ENCODE data around the gene PTPN3.
"Not testable (repeated sequence)": the region's sequence is repeated elsewhere in the genome, so short reads cannot be mapped to it uniquely, and the experiment has no call there.

The PTPN3 gene, protein sequence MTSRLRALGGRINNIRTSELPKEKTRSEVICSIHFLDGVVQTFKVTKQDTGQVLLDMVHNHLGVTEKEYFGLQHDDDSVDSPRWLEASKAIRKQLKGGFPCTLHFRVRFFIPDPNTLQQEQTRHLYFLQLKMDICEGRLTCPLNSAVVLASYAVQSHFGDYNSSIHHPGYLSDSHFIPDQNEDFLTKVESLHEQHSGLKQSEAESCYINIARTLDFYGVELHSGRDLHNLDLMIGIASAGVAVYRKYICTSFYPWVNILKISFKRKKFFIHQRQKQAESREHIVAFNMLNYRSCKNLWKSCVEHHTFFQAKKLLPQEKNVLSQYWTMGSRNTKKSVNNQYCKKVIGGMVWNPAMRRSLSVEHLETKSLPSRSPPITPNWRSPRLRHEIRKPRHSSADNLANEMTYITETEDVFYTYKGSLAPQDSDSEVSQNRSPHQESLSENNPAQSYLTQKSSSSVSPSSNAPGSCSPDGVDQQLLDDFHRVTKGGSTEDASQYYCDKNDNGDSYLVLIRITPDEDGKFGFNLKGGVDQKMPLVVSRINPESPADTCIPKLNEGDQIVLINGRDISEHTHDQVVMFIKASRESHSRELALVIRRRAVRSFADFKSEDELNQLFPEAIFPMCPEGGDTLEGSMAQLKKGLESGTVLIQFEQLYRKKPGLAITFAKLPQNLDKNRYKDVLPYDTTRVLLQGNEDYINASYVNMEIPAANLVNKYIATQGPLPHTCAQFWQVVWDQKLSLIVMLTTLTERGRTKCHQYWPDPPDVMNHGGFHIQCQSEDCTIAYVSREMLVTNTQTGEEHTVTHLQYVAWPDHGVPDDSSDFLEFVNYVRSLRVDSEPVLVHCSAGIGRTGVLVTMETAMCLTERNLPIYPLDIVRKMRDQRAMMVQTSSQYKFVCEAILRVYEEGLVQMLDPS

GRCh38 chr9:109498195-109499092 is at the start of gene PTPN3:
PTPN3 (minus strand) TSS chr9:109498307; CDS start chr9:109463434, 34,873 bp downstream.
- no peak for DNase-seq

GRCh38 chr9:109544954-109545353 is 46.8 kb upstream of the PTPN3 start:
- DNase-seq, result not testable (repeated sequence)

DNA sequence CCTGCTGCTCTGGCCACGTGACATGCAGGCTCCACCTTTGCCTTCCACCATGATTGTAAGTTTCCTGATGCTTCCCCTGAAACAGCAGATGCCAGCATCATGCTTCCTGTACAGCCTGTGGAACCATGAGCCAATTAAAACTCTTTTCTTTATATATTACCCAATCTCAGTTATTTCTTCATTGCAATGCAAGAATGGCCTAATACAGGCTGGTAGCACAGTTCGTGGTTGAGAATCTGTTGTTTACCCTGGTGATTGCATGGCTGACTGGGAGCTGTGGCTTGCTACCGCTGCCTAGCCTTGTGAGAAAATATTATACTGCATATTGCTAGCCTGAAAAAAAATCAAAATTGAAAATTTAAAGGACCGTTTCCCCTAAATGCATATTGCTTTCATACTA is 44.8 kb upstream of the PTPN3 start:
- DNase-seq, result no peak

GRCh38 chr9:109538346-109538745 is 40.2 kb upstream of the PTPN3 start:
- no peak for DNase-seq

- DNase-seq, result no peak
These were observed 39.2 kb upstream of the PTPN3 start for GRCh38 chr9:109537288-109537687.

- DNase-seq, result no peak
These were observed 38.8 kb upstream of the PTPN3 start for GRCh38 chr9:109536859-109537258.

DNA sequence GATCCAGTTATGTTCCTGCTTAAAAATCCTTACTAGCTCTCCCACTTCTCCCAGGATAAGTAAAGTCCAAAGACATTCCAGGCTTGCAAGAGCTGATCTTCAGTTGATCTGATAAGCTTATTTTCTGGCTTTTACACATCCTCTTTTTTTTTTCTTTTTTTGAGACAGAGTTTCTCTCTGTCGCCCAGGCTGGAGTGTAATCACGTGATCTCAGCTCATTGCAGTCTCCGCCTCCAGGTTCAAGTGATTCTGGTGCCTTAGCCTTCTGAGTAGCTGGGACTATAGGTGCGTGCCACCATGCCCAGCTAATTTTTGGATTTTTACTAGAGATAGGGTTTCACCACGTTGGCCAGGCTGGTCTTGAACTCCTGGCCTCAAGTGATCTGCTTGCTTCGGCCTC is 37.3 kb upstream of the PTPN3 start:
- no peak for DNase-seq

- DNase-seq, result no peak
These were observed 36.0 kb upstream of the PTPN3 start for GRCh38 chr9:109534151-109534550.

GRCh38 chr9:109532652-109533051 is 34.5 kb upstream of the PTPN3 start:
- not testable (repeated sequence) for DNase-seq

DNA sequence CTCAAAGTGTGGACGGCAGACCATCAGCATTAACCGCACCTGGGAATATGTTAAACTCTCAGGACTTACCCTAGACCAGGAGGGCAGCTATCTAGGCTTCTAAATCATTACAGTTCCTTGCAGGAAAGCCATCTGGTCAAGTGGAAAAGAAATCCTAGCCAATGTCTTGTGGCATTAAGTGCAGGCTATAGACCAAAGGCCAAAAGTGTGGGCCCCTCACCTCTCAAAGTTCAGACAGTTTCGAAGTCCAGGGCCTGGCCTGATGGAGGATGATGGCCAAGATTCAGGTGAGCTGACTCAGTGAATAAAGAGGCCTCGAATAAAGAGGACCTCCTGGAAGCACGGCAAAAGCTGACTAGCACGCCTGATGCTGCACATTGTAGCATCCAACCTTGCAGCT is 24.0 kb upstream of the PTPN3 start:
- no peak for DNase-seq

- DNase-seq, result no peak
These were observed 22.5 kb upstream of the PTPN3 start for GRCh38 chr9:109520475-109521132.

- DNase-seq, result no peak
These were observed 21.3 kb upstream of the PTPN3 start for GRCh38 chr9:109519366-109519765.

DNA sequence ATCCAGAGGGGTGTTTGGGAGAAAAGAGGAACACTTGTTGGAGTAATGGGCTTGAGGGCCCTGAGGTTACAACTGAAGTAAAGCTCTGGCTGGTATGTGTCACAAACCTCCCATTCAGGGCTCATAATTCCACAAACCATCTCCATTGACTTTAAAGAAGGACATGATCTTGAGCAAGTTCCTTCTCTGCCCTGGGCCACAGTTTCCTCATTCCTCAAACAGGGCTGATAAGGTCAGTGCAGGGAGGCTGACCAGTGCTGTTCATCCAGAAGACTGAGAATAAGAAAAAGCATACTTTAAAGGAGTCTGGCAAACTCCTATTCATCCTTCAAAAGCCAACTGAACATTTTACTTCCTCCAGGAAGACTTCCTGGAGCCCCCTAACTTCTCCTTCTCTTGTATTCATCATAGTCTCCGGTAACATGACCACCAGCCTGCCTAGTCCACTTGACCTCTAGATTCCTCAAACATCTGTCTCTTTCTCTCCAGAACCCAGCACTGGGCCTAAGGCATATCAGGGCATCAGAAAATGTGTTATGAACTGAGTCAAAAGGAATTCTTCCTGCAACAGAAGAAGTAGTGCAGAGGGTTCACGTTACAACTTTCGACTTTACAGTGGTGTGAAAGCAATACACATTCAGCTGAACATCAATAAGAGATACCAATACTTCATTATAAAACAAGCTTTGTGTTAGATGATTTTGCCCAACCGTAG is 20.7 kb upstream of the PTPN3 start:
- no peak for DNase-seq

DNA sequence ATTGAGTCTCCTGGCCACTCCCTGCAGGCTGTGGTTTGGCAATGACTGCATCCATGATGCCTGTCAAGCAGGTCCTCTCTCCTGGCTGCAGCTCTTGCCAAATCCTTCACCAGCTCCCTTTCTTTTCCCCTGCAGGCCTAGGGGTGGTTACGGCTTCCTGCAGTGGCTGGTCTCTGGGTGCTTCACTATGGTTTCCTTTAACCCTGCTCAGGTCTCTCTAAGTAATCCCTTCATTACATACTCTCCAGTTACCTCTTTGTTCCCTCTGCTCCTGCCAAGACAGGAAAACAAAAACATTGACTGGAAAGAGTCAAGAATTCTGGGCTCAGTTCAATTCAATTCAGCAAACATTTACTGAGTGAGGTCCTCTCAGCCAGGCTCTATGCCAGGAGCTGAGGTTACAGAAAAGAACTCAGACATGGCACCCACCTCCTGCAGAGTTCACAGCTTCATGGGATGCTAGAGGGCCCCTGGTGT is 19.8 kb upstream of the PTPN3 start:
- no peak for DNase-seq

DNA sequence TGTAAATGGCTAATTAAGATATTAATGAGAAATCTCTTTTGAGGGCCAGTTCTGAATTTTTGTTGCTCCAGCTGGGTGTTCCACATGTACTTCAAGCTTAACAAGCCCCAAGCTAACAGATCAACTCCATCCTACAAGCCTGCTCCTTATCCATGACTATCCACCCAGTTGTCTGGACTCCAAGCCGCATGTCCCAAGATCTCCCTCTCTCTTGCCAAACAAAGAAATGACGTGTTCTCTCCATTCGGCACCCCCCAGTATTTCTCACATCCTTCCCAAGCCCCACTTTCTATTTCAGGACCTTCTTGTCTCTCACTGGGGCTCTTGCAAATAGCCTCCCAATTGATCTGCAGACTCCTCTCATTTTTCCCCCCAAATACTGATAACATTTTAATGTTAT is 15.8 kb upstream of the PTPN3 start:
- DNase-seq, result no peak

DNA sequence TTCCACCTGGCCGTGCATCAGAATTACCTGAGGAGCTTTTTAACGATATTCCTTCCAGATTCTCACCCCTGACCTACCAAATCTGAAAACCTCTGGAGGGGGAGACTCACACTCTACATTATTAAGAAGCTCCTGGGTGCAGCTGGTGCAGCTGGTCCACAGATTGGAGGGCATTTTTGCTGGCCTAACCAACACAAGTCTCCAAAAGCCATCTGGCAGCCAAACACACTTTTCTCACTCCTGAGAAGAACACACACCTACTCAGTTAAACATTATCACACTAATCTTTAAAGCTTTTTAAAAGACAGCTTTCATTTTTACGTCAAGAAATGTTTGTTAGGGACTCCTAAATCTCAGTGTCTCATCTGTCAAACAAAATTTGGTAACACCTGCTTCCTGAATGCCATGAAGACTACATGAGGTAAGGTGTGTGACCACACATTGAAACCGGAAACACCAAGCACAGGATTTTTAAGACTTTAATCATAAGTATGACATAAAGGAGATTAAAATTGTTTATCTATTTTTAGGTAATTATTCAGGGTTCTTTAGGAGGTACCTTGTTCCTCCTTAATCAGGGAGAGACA is 14.2 kb upstream of the PTPN3 start:
- DNase-seq, result no peak

- no peak for DNase-seq
These were observed 12.4 kb upstream of the PTPN3 start for GRCh38 chr9:109510506-109510905.

- DNase-seq, result not testable (repeated sequence)
These were observed 11.9 kb upstream of the PTPN3 start for GRCh38 chr9:109510042-109510441.

GRCh38 chr9:109509611-109510010 is 11.5 kb upstream of the PTPN3 start:
- no peak for DNase-seq

GRCh38 chr9:109507421-109507838 is 9.3 kb upstream of the PTPN3 start:
- DNase-seq, result no peak

- DNase-seq, result no peak
These were observed 8.1 kb upstream of the PTPN3 start for GRCh38 chr9:109506097-109506712.

Data from CD4-positive, alpha-beta T cell treated with Interferon gamma for 1 hour (primary cell).